Activated naive CD4-positive, alpha-beta T cell (primary cell): ENCODE results near the gene KMT2E.
"Not testable (repeated sequence)": the region's sequence is repeated elsewhere in the genome, so short reads cannot be mapped to it uniquely, and the experiment has no call there.

Experiments used
- DNase-seq, 4 experiments: peaks; one replicate each; lab custom pipeline; 2025; lab: John Stamatoyannopoulos, UW

KMT2E gene

DNA sequence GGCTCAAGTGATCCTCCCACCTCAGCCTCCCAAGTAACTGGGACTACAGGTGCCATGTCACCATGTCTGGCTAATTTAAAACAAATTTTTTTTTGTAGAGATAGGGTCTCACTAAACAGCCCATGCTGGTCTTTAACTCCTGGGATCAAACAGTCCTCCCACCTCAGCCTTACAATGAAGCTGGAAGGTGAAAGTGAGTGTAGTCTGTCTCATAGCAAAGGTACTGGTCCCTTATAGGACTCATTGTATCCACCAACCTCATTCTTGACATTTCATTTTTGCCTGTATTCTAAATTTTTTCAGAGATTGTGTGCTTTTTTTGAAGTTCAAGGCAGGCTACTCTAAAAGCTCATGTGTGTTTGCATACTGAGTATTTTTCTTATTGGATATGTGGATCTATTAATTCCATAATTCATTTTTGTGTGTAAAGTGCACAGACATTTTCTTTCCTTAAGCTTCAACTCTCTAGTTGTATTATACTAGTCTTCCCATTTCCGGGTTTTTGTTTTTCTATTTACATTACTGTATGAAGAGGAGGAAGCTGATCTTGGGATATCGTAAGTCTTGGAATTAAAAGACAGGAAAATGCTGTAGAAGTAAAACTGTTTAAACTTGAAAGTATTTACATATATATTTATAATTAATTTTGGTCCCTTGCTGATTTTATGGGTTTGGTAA is 13.3 kb downstream of the KMT2E start:
- no peak for DNase-seq

DNA sequence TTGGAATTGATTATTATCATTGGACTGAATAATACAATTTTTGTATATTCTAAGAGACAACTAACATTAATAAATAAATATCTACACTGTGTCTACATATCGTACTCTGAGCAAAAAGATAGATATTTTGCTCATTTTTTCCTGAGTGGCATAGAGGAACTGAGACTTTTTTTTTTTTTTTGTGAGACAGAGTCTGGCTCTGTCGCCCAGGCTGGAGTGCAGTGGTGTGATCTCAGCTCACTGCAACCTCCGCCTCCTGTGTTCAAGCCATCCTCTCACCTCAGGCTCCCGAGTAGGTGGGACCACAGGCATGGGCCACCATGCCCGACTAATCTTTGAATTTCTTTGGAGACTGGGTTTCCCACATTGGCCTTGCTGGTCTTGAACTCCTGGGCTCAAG is 14.0 kb downstream of the KMT2E start:
- no peak for DNase-seq

GRCh38 chr7:105028941-105029340 is 14.9 kb downstream of the KMT2E start:
- DNase-seq, result not testable (repeated sequence)

- DNase-seq, result no peak
Measured at GRCh38 chr7:105030447-105030846, 16.4 kb downstream of the KMT2E start.

DNA sequence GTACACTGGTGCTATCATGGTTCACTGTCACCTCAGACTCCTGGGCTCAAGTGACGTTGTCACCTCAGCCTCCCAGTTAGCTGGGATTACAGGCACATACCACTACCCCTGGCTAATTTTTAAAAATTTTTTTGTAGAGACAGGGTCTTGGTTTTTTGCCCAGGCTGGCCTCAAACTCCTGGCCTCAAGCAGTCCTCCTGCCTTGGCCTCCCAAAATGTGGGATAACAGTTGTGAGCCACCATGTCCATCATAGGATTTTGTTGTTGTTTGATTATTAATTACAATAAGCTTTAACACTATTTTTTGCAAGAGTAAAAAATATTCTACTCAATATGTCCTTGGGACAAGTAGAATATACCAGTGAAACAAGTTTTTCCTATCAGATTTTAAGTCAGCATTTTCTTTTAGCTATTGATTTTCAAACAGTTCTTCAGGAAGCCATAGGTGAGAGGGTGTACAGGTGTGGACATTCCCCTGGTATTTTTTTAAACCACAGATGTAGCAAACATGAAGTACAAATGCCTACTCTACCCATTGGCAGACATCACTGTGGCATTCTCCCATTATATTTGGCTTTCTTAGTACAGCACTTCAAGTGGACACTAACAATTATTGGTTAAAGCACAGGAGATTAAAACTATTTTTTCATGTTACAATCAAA is 18.7 kb downstream of the KMT2E start:
- DNase-seq, result no peak

DNA sequence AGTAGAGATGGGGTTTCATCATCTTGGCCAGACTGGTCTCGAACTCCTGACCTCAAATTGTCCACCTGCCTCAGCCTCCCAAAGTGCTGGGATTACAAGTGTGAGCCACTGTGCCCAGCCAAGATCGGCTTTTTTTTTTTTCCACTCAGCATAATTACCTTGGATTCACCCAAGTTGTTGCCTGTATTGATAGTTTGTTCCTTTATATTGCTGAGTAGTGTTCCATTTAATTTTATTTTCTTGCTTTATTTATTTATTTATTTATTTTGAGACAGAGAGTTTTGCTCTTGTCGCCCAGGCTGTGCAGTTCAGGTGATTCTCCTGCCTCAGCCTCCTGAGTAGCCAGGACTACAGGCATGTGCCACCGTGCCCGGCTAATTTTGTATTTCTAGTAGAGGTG is 21.3 kb downstream of the KMT2E start:
- DNase-seq, result no peak

GRCh38 chr7:105036217-105037168 is 22.5 kb downstream of the KMT2E start:
- DNase-seq, result no peak

GRCh38 chr7:105037319-105037718 is 23.3 kb downstream of the KMT2E start:
- no peak for DNase-seq

GRCh38 chr7:105044449-105045070 is 30.6 kb downstream of the KMT2E start:
- no peak for DNase-seq

DNA sequence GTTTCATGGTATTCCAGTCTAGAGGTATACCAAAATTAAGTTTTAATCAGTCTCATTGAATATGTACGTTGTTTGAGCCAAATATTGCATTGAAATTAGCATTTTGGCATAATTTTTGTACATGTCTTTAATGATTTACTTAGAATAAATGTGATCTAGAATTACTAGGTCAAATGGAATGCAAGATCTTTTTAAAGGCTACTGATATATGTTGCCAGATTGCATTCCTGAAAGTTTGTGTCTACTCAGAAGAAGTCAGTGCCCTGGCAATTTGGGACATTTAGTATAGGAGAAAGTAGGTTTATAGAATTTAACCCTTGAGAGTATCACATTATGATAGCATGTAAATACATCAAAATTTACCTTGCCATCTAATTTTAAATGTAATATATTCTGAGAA is 32.4 kb downstream of the KMT2E start:
- no peak for DNase-seq

DNA sequence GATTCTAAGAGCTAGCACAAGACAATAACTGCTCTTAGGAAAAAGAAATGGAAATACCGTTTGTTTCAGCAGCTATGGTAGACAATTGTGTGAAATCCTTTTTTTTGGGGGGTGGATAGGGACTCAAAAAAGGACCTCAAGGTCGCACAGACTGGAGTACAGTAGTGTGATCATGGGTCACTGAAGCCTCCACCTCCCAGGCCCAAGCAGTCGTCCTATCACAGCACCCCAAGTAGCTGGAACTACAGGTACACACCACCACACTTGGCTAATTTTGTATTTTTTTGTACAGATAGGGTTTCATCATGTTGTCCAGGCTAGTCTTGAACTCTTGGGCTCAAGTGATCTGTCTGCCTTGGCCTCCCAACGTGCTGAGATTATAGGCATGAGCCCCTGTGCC is 33.9 kb downstream of the KMT2E start:
- no peak for DNase-seq

DNA sequence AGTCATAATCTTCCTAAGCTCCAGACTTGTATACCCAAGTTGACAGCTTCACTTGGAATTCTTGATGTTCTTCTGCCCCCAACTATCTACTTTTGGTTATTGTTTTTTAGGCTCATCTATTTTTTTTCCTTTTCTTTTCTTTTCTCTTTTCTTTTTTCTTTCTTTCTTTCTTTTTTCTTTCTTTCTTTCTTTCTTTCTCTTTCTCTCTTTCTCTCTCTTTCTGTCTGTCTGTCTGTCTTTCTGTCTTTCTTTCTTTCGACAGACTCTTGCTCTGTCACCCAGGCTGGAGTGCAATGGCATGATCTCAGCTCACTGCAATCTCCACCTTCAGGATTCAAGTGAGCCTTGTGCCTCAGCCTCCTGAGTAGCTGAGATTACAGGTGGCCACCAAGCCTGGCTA is 36.5 kb downstream of the KMT2E start:
- no peak for DNase-seq

- not testable (repeated sequence) for DNase-seq
Measured at GRCh38 chr7:105050899-105051298, 36.9 kb downstream of the KMT2E start.

GRCh38 chr7:105055084-105055483 is 41.1 kb downstream of the KMT2E start:
- DNase-seq, result no peak

DNA sequence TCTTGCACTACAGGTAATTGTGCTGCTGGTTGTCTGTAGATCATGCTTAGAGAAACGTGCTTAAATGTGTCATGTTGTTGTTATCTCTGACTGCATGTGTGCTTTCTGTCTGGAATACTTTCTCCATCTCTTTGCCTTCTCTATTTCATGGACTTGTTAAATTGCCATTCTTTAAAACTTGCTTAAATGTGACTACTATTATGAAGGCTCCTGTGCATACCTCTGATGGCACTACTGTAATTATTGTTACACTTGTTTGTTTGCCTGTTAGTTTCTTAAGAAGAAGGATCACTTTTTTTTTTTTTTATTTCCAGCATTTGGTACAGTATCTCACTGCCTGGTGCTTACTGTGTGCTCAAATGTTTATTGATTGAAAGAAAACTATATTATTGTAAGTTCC is 41.6 kb downstream of the KMT2E start:
- DNase-seq, result no peak

DNA sequence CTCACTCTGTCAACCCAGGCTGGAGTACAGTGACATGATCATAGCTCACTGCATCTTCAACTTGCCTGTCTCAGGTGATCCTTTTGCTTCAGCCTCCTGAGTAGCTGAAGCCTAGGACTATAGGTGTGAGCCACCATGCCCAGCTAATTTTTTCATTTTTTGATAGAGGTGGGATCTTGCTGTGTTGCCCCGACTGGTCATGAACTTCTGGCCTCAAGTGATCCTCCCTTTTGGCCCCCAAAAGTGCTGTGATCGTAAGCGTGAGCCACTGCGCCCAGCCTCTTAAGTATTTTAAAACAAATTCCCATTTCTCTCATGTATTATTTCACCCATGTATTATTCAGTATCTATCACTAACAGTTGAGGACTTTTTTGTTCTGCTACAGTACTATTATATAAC is 43.5 kb downstream of the KMT2E start:
- no peak for DNase-seq

- DNase-seq, result no peak
Measured at GRCh38 chr7:105060437-105060836, 46.4 kb downstream of the KMT2E start.

- DNase-seq, result no peak
Measured at GRCh38 chr7:105060923-105061322, 46.9 kb downstream of the KMT2E start.

DNA sequence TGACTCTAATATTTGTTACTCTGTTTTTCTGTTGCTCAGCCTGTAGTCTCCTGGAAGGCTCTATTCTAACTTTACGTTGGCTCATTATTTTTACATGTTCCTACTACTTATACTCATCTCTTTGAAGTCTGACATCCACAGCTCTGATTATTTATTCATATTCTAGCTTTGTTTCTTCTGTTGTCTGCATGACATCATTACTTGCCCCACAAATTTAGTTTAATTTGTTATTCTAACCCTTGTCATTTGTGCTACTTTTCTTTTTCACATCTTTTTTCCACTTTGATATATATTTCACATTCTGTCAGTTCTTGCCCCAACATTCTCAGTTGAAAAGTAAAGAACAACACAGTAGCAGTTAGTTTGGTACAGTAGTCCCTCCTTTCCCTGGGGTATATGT is 51.1 kb downstream of the KMT2E start:
- DNase-seq, result no peak

- no peak for DNase-seq
Measured at GRCh38 chr7:105067691-105068090, 53.7 kb downstream of the KMT2E start.

- no peak for DNase-seq
Measured at GRCh38 chr7:105068886-105069285, 54.9 kb downstream of the KMT2E start.

DNA sequence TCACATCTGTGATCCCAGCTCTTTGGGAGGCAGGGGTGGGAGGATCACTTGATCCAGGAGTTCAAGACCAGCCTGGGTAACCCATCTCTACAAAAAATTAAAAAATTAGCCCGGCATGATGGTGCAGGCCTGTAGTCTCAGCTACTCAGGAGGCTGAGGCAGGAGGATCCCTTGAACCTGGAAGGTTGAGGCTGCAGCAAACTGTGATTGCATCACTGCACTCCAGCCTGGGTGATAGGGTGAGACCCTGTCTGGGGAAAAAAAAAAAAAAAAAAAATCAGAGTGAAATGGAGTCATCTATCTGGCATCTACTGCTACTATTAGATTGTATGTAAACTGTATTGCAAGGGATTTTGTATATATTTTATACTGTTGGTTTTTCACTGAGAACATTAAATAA is 59.1 kb downstream of the KMT2E start:
- DNase-seq, result no peak
